Smooth muscle cell (in vitro differentiated cells): ENCODE measurements around the gene LRRC17. TPM values are rescaled to one million over a fixed set of nuclear protein-coding genes. Genes with fewer than 3 reads are reported as not detected.

Experiments
- DNase-seq: peaks from one replicate; lab custom pipeline; 2025; ENCODE audit not compliant: unreplicated experiment; lab: John Stamatoyannopoulos, UW
- H2AFZ ChIP-seq: fragments of 200-600 bp; sonication (generic); 2 replicates; pipeline ENCODE4 v1.6.0; 2016; ENCODE audit warnings: antibody characterized with exemption, low read depth, mild to moderate bottlenecking
- H3F3A ChIP-seq: fragments of 200-600 bp; sonication (generic); 2 replicates; pipeline ENCODE4 v1.6.0; 2017; ENCODE audit warnings: antibody characterized with exemption, low read depth
- H3K27ac ChIP-seq: fragments of 200-600 bp; sonication (generic); 2 replicates; pipeline ENCODE4 v1.5.1; 2016; ENCODE audit warnings: low read depth, mild to moderate bottlenecking
- H3K27me3 ChIP-seq: fragments of 200-600 bp; sonication (generic); 2 replicates; pipeline ENCODE4 v1.6.1; 2016; ENCODE audit warnings: low read depth, mild to moderate bottlenecking
- H3K36me3 ChIP-seq: fragments of 200-600 bp; sonication (generic); 2 replicates; pipeline ENCODE4 v1.5.1; 2016; ENCODE audit warnings: low read depth
- H3K4me1 ChIP-seq: fragments of 200-600 bp; sonication (generic); 2 replicates; pipeline ENCODE4 v1.5.1; 2016; ENCODE audit warnings: low read depth
- H3K4me2 ChIP-seq: fragments of 200-600 bp; sonication (generic); 2 replicates; pipeline ENCODE4 v1.6.0; 2016; ENCODE audit warnings: mild to moderate bottlenecking
- H3K4me3 ChIP-seq: fragments of 200-600 bp; sonication (generic); 2 replicates; pipeline ENCODE4 v1.5.1; 2016; ENCODE audit warnings: mild to moderate bottlenecking
- H3K79me2 ChIP-seq: fragments of 200-600 bp; sonication (generic); 2 replicates; pipeline ENCODE4 v1.6.0; 2016; ENCODE audit warnings: low read depth, mild to moderate bottlenecking
- H3K9ac ChIP-seq: fragments of 200-600 bp; sonication (generic); 2 replicates; pipeline ENCODE4 v1.6.0; 2016; ENCODE audit warnings: low read depth
- H3K9me3 ChIP-seq: fragments of 200-600 bp; sonication (generic); replicated peaks from 2 replicates; pipeline ENCODE4 v1.5.1; 2016; ENCODE audit warnings: low read depth
- H4K20me1 ChIP-seq: fragments of 200-600 bp; sonication (generic); 2 replicates; pipeline ENCODE4 v1.6.0; 2016; ENCODE audit warnings: low read depth
- WGBS: methylation state at CpG from one replicate; pipeline ENCODE4 v1.1.7; 2016; ENCODE audit warnings: low lambda C conversion rate; 5-methylcytosine and 5-hydroxymethylcytosine counted together
- polyA plus RNA-seq: library from polyadenylated mRNA; unstranded; fragments of >200 nt; fragmentation: Nextera tagmentation; extraction: Ambion mirVana; gene quantifications from 2 replicates; pipeline ENCODE4 v1.2.1, GENCODE V29; 2016
- total RNA-seq: library from RNA; depleted of rRNA; stranded (reverse); fragments of >200 nt; gene quantifications from 2 replicates; pipeline ENCODE4 v1.2.3, GENCODE V29; 2014
- TF ChIP-seq, protein P1 (sequence below): fragments of 200-600 bp; sonication (generic); IDR thresholded peaks from 2 replicates; pipeline ENCODE4 v1.5.1; 2017; ENCODE audit warnings: borderline replicate concordance, mild to moderate bottlenecking, antibody characterized with exemption; ENCODE audit not compliant: insufficient read depth, poor library complexity, severe bottlenecking

LRRC17 gene
- total and polyA plus RNA-seq, 2 experiments from 2014 or later, result 6.2 to 23.0 TPM

DNA sequence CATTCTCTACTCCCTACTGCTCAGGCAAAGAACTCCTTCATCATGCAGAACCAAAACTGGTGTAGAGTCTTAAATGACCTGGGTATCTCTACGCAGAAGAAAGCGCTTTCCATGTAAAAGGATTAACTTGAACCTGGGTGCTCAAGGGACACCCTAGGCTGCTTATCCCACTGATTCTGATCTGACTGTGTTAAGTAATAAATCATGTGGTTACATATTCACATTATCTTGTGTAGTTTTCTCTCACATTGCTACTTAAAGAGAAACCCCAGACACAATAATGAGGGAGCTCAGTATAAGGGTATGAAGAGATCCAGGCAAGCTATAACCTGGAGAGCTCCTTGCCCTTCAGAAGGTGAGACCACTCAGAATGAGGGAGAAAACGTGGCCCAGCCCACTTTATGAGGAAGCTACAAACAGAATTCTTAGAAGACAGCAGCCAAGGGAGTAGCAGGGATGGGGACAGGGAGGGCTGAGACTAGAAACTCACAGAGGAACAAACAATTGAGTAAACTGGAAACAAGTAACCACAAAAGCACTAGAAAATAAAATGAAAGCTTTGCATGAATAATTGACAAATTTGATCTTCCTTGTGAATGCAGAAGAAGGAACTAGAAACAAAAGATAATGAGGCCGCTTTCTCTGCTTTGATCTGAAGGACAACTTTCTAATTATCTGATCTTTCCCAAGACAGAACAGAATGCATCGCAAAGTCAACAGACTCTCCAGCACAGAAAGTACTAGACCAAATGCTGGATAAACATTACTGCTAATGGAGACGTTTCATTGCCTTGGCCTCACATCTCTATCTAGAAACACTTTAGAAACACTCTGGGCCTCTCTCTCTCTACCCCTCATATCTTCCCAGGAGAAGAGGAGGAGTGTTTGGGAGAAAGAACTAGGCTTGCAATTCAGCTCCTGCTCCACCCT, 76.1 kb downstream of the LRRC17 start:
- Histone ChIP-seq H3F3A (peaks cover 5% of the 10 kb centered on the region), H3K9ac (no peak overlapping the region), H3K36me3 (no peaks in the 10 kb centered on the region), H3K27ac (no peak overlapping the region), H3K79me2 (no peaks in the 10 kb centered on the region), H3K27me3 (no peaks in the 10 kb centered on the region), H3K4me3 (no peak overlapping the region), H3K4me1 (no peaks in the 10 kb centered on the region), H3K9me3 (no peaks in the 10 kb centered on the region), H3K4me2 (no peak overlapping the region), H4K20me1 (no peaks in the 10 kb centered on the region), H2AFZ (no peak overlapping the region)
- TF ChIP-seq, protein P1, sequence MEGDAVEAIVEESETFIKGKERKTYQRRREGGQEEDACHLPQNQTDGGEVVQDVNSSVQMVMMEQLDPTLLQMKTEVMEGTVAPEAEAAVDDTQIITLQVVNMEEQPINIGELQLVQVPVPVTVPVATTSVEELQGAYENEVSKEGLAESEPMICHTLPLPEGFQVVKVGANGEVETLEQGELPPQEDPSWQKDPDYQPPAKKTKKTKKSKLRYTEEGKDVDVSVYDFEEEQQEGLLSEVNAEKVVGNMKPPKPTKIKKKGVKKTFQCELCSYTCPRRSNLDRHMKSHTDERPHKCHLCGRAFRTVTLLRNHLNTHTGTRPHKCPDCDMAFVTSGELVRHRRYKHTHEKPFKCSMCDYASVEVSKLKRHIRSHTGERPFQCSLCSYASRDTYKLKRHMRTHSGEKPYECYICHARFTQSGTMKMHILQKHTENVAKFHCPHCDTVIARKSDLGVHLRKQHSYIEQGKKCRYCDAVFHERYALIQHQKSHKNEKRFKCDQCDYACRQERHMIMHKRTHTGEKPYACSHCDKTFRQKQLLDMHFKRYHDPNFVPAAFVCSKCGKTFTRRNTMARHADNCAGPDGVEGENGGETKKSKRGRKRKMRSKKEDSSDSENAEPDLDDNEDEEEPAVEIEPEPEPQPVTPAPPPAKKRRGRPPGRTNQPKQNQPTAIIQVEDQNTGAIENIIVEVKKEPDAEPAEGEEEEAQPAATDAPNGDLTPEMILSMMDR, result no peak
- 63% methylated on average over 6 of the region's 6 CpGs for WGBS
- DNase-seq, result no peak

DNA sequence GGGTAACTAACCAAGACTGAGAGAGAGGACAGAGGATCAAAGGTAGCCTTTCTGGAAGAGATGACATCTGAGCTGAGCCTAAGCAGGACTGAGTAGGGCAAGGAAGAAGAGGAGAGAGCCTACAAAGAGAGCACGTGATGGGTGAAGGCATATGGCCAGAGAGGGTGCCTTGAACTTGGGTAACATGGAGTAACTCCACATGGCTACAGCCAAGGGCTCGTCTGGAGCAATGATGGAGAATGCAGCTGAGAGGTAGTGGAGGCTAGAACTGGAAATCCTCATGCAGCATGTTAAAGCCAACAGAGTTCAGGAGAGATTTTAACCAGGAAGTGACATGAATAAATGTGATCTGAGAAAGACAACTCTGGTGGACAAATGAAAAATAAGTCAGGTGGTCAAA, 77.8 kb downstream of the LRRC17 start:
- H3F3A ChIP-seq, result peaks cover 5% of the 10 kb centered on the region
- H3K4me2 ChIP-seq, result no peak overlapping the region
- WGBS, result 93% methylated on average over 2 of the region's 2 CpGs
- no peak overlapping the region for H3K9ac ChIP-seq
- H3K27ac ChIP-seq, result no peak overlapping the region
- no peak for DNase-seq
- no peak overlapping the region for H3K4me3 ChIP-seq
- H3K27me3 ChIP-seq, result no peaks in the 10 kb centered on the region
- H3K4me1 ChIP-seq, result no peaks in the 10 kb centered on the region
- no peaks in the 10 kb centered on the region for H4K20me1 ChIP-seq
- no peaks in the 10 kb centered on the region for H3K36me3 ChIP-seq
- no peaks in the 10 kb centered on the region for H3K9me3 ChIP-seq
- TF ChIP-seq, protein P1, result no peak
- H2AFZ ChIP-seq, result no peak overlapping the region
- H3K79me2 ChIP-seq, result no peaks in the 10 kb centered on the region

DNA sequence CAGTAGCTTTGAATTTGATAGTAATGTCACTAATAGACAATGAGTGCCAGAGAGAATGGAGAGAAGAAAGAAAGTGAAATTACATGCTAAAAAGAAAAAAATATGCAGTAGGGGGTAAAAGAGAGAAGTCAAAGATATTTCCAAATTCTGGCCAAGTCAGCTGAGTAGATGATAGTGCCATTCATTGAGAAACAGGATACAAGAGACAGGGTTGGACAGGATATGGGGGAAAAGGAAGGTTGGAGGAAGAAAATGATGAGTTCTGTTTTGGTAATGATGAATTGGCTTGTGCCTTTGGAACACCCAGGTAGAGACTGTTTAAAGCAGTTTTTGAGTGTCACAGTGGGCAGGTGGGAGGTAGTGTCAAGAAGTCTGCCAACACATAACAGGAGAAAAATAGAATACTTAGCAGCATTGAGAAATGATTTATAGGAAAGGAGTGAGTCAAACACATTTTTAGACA, 78.3 kb downstream of the LRRC17 start:
- no peak for DNase-seq
- Histone ChIP-seq H3K4me1 (no peaks in the 10 kb centered on the region), H4K20me1 (no peaks in the 10 kb centered on the region), H3K9ac (no peak overlapping the region), H2AFZ (no peak overlapping the region), H3F3A (peaks cover 5% of the 10 kb centered on the region), H3K4me2 (peak overlapping the region; percentile 36), H3K9me3 (no peaks in the 10 kb centered on the region), H3K27ac (peak overlapping the region; percentile 77), H3K79me2 (no peaks in the 10 kb centered on the region), H3K27me3 (no peaks in the 10 kb centered on the region), H3K4me3 (no peak overlapping the region), H3K36me3 (no peaks in the 10 kb centered on the region)
- TF ChIP-seq, protein P1, result no peak
